Choroid plexus epithelial cell (primary cell): ENCODE measurements around the gene BEGAIN.

Experiments used
- DNase-seq: peaks from one replicate; pipeline ENCODE4 v3.0.0-alpha.2; 2010; ENCODE audit warnings: low read depth
- H3K4me3 ChIP-seq: 2 replicates; pipeline ENCODE4 v1.5.1; 2011; ENCODE audit warnings: low read depth, mild to moderate bottlenecking, control low read depth, low read length, moderate library complexity
- TF ChIP-seq, protein P1 (sequence below): conservative IDR thresholded peaks from 2 replicates; pipeline ENCODE4 v1.5.1; 2011; ENCODE audit warnings: low read depth, mild to moderate bottlenecking, control low read depth, inconsistent platforms, low read length, moderate library complexity

The BEGAIN gene

DNA sequence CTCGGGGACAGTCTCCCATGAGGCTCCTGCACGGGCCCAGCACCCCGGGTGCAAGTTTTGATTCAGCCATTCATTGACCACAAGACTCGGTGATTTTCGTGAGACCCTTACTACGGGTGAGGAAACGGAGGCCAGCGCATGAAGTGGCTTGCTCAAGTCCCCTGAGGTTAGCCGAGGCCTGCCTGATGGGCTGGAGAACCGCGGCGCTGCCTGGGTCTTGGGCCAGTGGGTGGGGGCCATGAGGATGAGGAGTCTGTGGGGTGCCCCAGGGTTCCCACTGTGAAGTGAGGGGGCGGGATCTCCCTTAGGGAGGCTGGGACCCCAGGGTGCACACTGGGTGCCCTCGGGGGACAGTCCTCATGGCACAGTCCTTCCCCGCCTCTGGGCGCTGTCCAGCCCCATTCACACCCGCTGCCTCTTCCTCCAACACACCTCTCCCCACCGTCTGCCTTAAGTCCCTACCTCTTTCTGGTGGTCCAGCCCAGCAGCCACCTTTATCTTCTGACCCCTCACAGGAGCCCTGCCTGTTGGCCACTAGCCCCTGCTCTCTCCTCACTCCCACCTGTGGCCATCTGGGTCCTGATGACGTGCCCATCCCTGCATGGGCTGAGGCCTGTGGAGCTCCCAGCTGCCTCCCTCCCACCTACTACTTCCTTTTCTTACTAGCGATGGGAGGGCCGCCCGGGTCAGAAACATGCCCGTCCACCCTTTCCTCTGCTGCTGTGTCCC is 16.3 kb downstream of the BEGAIN start:
- H3K4me3 ChIP-seq, result no peak overlapping the region
- TF ChIP-seq, protein P1, sequence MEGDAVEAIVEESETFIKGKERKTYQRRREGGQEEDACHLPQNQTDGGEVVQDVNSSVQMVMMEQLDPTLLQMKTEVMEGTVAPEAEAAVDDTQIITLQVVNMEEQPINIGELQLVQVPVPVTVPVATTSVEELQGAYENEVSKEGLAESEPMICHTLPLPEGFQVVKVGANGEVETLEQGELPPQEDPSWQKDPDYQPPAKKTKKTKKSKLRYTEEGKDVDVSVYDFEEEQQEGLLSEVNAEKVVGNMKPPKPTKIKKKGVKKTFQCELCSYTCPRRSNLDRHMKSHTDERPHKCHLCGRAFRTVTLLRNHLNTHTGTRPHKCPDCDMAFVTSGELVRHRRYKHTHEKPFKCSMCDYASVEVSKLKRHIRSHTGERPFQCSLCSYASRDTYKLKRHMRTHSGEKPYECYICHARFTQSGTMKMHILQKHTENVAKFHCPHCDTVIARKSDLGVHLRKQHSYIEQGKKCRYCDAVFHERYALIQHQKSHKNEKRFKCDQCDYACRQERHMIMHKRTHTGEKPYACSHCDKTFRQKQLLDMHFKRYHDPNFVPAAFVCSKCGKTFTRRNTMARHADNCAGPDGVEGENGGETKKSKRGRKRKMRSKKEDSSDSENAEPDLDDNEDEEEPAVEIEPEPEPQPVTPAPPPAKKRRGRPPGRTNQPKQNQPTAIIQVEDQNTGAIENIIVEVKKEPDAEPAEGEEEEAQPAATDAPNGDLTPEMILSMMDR, result no peak
- DNase-seq, result no peak

DNA sequence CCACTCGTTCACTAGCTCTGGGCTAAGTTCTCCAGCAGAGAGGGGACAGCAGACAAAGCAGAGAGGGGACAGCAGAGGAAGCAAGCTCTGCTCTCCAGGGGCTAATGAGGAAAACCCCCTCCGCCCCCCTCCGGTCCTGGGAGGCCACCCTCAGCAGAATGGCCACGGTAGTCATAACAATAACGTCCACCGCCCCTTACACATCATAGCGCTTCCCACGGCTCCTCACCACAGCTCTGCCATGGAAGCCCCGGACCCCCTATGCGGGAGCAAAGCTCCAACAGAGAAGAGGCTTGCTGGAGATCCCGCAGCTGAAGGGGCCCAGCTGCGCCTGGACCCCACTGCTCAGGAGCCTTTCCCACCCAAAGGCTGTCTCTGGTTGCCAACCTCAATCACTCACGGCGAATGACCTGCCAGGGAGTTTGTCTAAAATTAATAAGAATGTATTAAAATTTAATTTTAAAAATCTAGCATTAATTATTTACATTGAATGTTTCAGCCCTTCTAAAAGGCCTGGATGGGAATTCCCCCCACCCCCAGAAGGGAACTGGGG is 17.4 kb downstream of the BEGAIN start:
- no peak overlapping the region for H3K4me3 ChIP-seq
- TF ChIP-seq, protein P1, result no peak

DNA sequence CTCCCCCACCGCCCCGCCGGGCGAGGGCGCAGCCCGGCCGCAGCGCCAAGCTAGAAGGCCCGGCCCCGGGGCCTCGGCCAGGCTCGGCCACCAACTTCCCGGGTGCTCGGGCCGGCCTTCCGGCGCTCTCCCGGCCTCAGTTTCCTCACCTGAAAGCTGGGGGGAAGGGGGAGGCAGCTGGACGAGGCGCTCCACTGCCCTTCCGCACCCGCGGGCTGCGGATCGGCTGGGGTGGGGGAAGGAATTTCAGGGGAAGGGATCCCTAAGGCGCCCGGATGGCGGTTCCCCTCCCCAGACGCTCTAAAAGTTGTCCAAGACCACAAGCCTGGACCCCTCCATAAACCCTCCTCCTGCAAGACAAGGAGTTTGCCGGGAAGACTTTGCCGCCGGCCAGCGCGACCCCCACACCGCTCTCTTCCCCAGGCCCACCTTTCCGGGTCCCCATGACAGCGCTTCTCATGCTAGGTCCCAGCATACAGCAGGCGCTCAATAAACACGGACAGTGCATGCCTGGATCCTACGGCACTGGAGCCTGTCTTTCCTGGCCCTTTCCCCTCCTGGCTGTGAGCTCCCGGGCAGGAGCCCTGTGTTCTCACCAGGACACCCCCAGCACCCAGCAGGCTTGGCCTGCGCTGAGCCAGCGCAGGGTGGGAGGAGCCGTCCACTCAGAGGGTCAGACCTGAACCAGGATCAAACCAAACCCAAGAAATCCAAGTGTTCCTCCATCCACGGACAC is 18.1 kb downstream of the BEGAIN start:
- no peak for DNase-seq
- H3K4me3 ChIP-seq, result no peak overlapping the region
- TF ChIP-seq, protein P1, result no peak

More for the DNA sequence above, 17.4 kb downstream of the BEGAIN start:
- DNase-seq, result no peak

DNA sequence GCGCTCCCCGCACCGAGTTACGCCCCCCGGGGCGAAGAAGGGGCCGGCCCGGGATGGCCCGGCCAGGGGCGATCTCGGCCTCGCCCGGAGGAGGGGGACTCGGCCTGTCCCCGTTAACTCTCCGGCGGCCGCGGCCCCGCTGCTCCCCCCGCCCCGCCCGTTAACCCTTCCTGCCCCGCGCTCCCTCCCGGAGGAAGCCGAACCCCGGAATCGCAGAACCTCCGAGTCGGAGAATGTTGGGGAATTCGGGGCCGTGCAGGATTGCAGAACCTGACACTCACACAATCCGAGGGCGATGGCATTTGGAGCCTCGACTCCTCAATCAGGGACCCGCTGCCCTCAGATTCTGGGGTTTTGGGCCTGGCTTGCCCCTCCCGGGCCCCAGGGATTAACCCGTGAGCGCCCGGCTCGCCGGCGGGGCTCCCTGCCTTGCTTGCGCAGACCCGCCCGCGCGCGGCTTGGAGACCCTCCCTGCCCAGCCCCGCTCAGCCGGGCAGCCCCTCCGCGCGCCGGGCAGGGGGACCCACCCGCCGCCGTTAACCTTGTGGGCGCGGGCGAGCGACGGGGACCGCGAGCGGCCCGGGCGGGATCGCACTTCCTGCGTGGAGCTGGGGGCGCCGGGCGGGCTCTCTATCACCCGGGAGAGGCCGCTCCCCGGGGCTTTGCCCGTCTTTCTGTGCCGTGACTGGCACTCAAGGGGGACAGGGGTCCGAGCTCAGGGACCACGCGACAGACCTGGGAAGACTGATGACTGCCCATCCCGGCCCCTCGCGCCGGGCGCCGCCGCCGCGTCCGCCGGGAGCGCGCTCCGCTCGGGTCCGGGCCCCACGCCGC is 18.8 kb downstream of the BEGAIN start:
- DNase-seq, result no peak
- TF ChIP-seq, protein P1, result no peak
- peak overlapping the region; percentile 22 for H3K4me3 ChIP-seq

DNA sequence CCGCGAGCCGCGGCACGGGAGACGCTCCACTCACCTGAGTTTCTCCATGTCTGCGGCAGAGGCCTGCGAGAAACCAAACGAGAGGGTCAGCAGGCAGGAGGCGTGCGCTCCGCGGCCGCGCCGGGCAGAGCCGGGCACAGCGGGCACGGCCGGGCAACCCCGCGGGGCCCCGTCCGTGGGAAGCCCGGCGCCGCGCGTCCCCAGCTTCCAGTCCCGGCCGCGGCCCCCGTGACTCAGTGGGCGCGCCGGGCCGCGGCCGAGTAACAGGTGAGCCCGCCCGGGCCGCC is 19.4 kb downstream of the BEGAIN start:
- no peak for DNase-seq
- TF ChIP-seq, protein P1, result no peak
- no peak overlapping the region for H3K4me3 ChIP-seq

DNA sequence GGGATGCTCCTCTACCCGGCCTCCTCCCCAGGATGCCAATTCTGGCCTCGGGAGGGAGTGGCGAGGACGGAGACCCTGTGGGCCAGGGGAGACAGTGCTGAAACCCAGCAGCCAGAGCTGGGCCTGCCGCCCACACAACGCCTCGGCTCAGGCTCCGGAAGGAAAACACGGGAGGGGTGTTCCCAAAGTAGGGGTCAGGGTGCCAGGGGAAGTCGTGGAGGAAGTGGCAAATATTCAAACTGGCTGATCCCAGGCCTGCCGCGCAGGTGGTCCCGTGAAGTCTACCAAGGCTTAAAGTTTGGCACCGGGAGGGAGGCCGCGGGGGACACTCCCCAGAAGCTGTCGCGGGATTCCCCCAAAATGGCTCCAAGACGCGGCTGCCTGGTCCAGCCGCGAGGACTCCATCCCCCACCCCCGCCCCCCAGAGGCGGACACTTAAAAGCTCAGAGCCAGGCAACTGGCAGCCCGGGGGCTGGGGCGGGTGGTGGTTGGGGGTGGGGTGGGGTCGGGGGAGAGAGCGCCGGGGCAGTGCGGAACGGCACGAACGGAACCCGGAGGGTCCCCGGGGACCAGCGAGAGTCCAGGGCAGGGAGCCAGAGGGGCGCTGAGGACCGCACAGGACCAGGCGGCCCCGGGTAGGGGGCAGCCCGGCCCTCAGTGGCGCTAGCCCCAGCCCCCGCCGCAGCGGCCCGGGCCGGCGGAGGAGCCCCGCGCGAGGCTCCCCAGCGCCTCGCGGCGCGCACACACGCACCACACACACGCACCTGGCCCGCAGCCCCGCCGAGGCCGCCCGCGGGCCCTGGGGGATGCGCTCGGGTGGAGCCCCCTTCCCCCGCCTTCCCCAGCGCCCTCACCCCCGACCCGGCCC is 20.0 kb downstream of the BEGAIN start:
- no peak for DNase-seq
- TF ChIP-seq, protein P1, result no peak
- no peak overlapping the region for H3K4me3 ChIP-seq
